ENCODE data around the gene TSPYL1.

Gene TSPYL1

GRCh38 chr6:116292553-116292952 is 12.8 kb upstream of the TSPYL1 start:
- no peaks in the 10 kb centered on the region for H3K9me3 ChIP-seq (ENCODE audit: control insufficient read depth, insufficient read depth, low read depth, low read length)
- H3K4me1 ChIP-seq (ENCODE audit: control insufficient read depth, insufficient read depth, low read length), result no peaks in the 10 kb centered on the region
- ChIA-PET POLR2A (no interaction called here), CTCF (interaction anchor here (0.6 to 2.3 kb wide), 6 partner anchors 24 to 268 kb away, joined by 3 to 15 read pairs (median 6); partner anchors contain the start of gene CALHM5)
- H3K27ac ChIP-seq (ENCODE audit: extremely low read depth, low read depth, low read length), result no peak overlapping the region
- no peaks in the 10 kb centered on the region for H3K36me3 ChIP-seq (ENCODE audit: control insufficient read depth in 2 of 2, insufficient read depth in 1 of 2, low read length in 2 of 2)
- TF ChIP-seq ZNF398 (tag by site-specific recombination; IDR thresholded peaks at IDR 0.05) (no peak), ZNF843 (tag by site-specific recombination; IDR thresholded peaks at IDR 0.05) (no peak), ZNF366 (tag by site-specific recombination; conservative IDR thresholded peaks at IDR 0.05) (no peak), ZNF654 (tag by site-specific recombination; IDR thresholded peaks at IDR 0.05; ENCODE audit: low read depth) (no peak), ZBTB26 (tag by site-specific recombination; optimal IDR thresholded peaks at IDR 0.05) (no peak), ATF2 (tag by site-specific recombination; IDR thresholded peaks at IDR 0.05; ENCODE audit: low read depth) (no peak), FEZF1 (tag by site-specific recombination; IDR thresholded peaks at IDR 0.05) (no peak), TCF7L2 (IDR thresholded peaks at IDR 0.05; ENCODE audit: borderline replicate concordance, low read depth, low read length) (no peak), ZNF214 (tag by site-specific recombination; IDR thresholded peaks at IDR 0.05; ENCODE audit: borderline replicate concordance) (no peak)
- TF ChIP-seq, protein P1, sequence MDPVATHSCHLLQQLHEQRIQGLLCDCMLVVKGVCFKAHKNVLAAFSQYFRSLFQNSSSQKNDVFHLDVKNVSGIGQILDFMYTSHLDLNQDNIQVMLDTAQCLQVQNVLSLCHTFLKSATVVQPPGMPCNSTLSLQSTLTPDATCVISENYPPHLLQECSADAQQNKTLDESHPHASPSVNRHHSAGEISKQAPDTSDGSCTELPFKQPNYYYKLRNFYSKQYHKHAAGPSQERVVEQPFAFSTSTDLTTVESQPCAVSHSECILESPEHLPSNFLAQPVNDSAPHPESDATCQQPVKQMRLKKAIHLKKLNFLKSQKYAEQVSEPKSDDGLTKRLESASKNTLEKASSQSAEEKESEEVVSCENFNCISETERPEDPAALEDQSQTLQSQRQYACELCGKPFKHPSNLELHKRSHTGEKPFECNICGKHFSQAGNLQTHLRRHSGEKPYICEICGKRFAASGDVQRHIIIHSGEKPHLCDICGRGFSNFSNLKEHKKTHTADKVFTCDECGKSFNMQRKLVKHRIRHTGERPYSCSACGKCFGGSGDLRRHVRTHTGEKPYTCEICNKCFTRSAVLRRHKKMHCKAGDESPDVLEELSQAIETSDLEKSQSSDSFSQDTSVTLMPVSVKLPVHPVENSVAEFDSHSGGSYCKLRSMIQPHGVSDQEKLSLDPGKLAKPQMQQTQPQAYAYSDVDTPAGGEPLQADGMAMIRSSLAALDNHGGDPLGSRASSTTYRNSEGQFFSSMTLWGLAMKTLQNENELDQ (tag by site-specific recombination; IDR thresholded peaks at IDR 0.05; ENCODE audit: low read depth), result no peak
- H3K4me3 ChIP-seq (ENCODE audit: low read depth, low read length), result no peak overlapping the region

DNA sequence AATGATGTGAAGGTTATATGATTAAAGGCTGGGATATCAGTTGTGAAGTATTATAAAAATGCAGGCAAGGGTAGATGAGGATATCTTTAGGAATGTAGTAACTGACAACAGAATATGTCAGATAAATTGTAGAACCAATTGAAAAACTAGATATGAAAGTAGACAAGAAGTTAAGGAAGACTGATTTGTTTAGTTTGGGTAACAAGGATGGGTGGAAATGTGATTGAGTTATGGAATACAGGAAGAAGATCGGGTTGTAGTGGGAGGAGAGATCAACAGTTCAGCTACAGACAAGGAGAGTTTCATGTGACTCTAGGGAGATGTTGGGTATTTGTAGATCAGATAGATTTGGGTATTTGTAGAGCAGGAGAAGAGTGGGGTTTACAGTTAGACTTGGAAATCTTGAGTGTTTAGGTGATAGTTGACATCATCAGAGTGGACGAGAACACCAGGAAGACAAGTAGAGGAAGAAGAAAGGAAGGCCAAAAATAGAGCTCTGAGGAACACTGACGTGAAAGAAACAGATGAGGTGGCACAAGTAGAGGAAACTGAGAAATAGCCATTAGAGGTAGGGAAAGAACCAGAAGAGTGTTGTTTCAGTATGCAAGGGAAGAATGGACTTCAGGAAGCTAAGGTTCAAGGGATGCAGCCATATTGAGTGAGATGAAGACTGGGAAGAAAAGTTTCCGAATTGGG is 12.1 kb upstream of the TSPYL1 start:
- Histone ChIP-seq H3K4me3 (ENCODE audit: low read depth, low read length) (no peak overlapping the region), H3K4me1 (ENCODE audit: control insufficient read depth, insufficient read depth, low read length) (no peaks in the 10 kb centered on the region), H3K9me3 (ENCODE audit: control insufficient read depth, insufficient read depth, low read depth, low read length) (no peaks in the 10 kb centered on the region), H3K36me3 (ENCODE audit: control insufficient read depth in 2 of 2, insufficient read depth in 1 of 2, low read length in 2 of 2) (no peaks in the 10 kb centered on the region), H3K27ac (ENCODE audit: extremely low read depth, low read depth, low read length) (no peak overlapping the region)
- no peak for TF ChIP-seq ZNF146 (tag by site-specific recombination; IDR thresholded peaks at IDR 0.05)
- TF ChIP-seq ZNF529 (tag by site-specific recombination; IDR thresholded peaks at IDR 0.05; ENCODE audit: insufficient replicate concordance), result no peak
- no peak for TF ChIP-seq ZNF391 (tag by site-specific recombination; IDR thresholded peaks at IDR 0.05; ENCODE audit: borderline replicate concordance, low read depth)
- TF ChIP-seq KLF9 (tag by site-specific recombination; IDR thresholded peaks at IDR 0.05; ENCODE audit: low read depth), result no peak
- no peak for TF ChIP-seq GLI2 (tag by site-specific recombination; IDR thresholded peaks at IDR 0.05; ENCODE audit: borderline replicate concordance, low read depth)
- TF ChIP-seq ZNF488 (tag by site-specific recombination; IDR thresholded peaks at IDR 0.05), result no peak
- TF ChIP-seq ZNF561 (tag by site-specific recombination; IDR thresholded peaks at IDR 0.05; ENCODE audit: borderline replicate concordance), result no peak
- POLR2A ChIA-PET, result no interaction called here
- CTCF ChIA-PET, result interaction anchor here (0.6 to 2.8 kb wide), 8 partner anchors 23 to 492 kb away, joined by 3 to 15 read pairs (median 6); partner anchors contain the start of gene CALHM5

All from HEK293 (cell line).